Neural crest cell (in vitro differentiated cells): ENCODE measurements around the gene EIF2AK2. TPM values are rescaled to one million over a fixed set of nuclear protein-coding genes. Genes with fewer than 3 reads are reported as not detected.
A peak's percentile ranks its signal among the peaks of the same experiment; 100 is the strongest.

Experiments
- DNase-seq: peaks from one replicate; pipeline ENCODE4 v3.0.0; 2021; ENCODE audit warnings: low read depth, mixed read lengths, low spot score
- H3K27ac Mint-ChIP-seq: one replicate; pipeline ENCODE4 v1.8.0; 2021; ENCODE audit warnings: mild to moderate bottlenecking, mixed read lengths; ENCODE audit not compliant: unreplicated experiment
- H3K27me3 Mint-ChIP-seq: 2 replicates; pipeline ENCODE4 v1.8.0; 2021; ENCODE audit warnings: low read depth, mild to moderate bottlenecking, mixed read lengths
- H3K36me3 Mint-ChIP-seq: 2 replicates; pipeline ENCODE4 v1.8.0; 2021; ENCODE audit warnings: low read depth, mild to moderate bottlenecking, mixed read lengths
- H3K4me1 Mint-ChIP-seq: 2 replicates; pipeline ENCODE4 v1.8.0; 2021; ENCODE audit warnings: mixed read lengths
- H3K4me3 Mint-ChIP-seq: one replicate; pipeline ENCODE4 v1.8.0; 2021; ENCODE audit warnings: mild to moderate bottlenecking, mixed read lengths
- H3K9me3 Mint-ChIP-seq: 2 replicates; pipeline ENCODE4 v1.8.0; 2021; ENCODE audit warnings: mixed read lengths
- CTCF ChIP-seq: fragments of 200-600 bp; sonication (generic); conservative IDR thresholded peaks from 2 replicates; pipeline ENCODE4 v1.5.0; 2021; ENCODE audit warnings: antibody characterized with exemption, mild to moderate bottlenecking
- total RNA-seq: library from RNA; stranded (reverse); gene quantifications from 2 replicates; pipeline ENCODE4 v1.2.1, GENCODE V29; 2021

EIF2AK2 gene
- total RNA-seq, 1 donor from 2014 or later = 34.1 TPM

- DNase-seq = no peak
- H3K36me3 Mint-ChIP-seq = peaks cover 6% of the 10 kb centered on the region
- H3K27me3 Mint-ChIP-seq = no peaks in the 10 kb centered on the region
- H3K27ac Mint-ChIP-seq = peak overlapping the region; percentile 19
- H3K4me1 Mint-ChIP-seq = no peaks in the 10 kb centered on the region
- no peak for TF ChIP-seq CTCF
- H3K4me3 Mint-ChIP-seq = no peak overlapping the region
- H3K9me3 Mint-ChIP-seq = no peaks in the 10 kb centered on the region
Measured at GRCh38 chr2:37059841-37060240, 96.9 kb downstream of the EIF2AK2 start.

GRCh38 chr2:37052600-37053332 is 104.0 kb downstream of the EIF2AK2 start:
- no peak for DNase-seq
- peaks cover 4% of the 10 kb centered on the region for H3K36me3 Mint-ChIP-seq
- TF ChIP-seq CTCF = no peak
- no peaks in the 10 kb centered on the region for H3K4me1 Mint-ChIP-seq
- H3K4me3 Mint-ChIP-seq = no peak overlapping the region
- H3K27ac Mint-ChIP-seq = no peak overlapping the region
- no peaks in the 10 kb centered on the region for H3K27me3 Mint-ChIP-seq
- no peaks in the 10 kb centered on the region for H3K9me3 Mint-ChIP-seq

Other genes with a start within 250 kb of the EIF2AK2 start
- gene STRN, start 190.4 kb downstream of the EIF2AK2 start, total RNA-seq = 26.4 and 27.2 TPM in 2 replicates
- gene HEATR5B, start 72.6 kb downstream of the EIF2AK2 start, total RNA-seq = 17.7 and 19.0 TPM in 2 replicates
- gene GPATCH11, start 72.5 kb downstream of the EIF2AK2 start, total RNA-seq = 11.2 and 11.4 TPM in 2 replicates
- not detected in 2 replicates for gene SULT6B1, start 31.7 kb upstream of the EIF2AK2 start, total RNA-seq
- gene CEBPZOS, start 39.5 kb upstream of the EIF2AK2 start, total RNA-seq = not detected in 2 replicates
- gene CEBPZ, start 74.6 kb upstream of the EIF2AK2 start, total RNA-seq = 55.0 and 60.4 TPM in 2 replicates
- gene NDUFAF7, start 74.7 kb upstream of the EIF2AK2 start, total RNA-seq = 21.9 and 25.1 TPM in 2 replicates
- gene PRKD3, start 167.9 kb upstream of the EIF2AK2 start, total RNA-seq = 62.6 and 68.3 TPM in 2 replicates
- not detected in 2 replicates for gene QPCT, start 187.7 kb upstream of the EIF2AK2 start, total RNA-seq